ENCODE results near the gene LYPD8.

DNA sequence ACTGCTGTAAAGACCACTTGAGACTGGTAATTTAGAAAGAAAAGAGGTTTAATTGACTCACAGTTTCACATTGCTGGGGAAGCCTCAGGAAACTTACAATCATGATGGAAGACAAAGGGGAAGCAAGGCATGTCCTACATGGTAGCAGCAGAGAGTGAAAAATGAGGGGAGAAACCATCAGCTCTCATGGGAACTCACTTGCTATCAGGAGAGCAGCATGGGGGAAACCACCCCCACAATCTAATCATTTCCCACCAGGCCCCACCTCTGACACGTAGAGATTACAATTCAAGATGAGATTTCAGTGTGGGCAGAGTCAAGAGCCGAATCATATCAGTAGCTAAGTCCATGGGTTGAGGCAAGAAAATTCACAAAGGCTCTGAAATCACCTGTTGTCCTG lies 23.8 kb upstream of the LYPD8 start:
- TF ChIP-seq, protein P1, sequence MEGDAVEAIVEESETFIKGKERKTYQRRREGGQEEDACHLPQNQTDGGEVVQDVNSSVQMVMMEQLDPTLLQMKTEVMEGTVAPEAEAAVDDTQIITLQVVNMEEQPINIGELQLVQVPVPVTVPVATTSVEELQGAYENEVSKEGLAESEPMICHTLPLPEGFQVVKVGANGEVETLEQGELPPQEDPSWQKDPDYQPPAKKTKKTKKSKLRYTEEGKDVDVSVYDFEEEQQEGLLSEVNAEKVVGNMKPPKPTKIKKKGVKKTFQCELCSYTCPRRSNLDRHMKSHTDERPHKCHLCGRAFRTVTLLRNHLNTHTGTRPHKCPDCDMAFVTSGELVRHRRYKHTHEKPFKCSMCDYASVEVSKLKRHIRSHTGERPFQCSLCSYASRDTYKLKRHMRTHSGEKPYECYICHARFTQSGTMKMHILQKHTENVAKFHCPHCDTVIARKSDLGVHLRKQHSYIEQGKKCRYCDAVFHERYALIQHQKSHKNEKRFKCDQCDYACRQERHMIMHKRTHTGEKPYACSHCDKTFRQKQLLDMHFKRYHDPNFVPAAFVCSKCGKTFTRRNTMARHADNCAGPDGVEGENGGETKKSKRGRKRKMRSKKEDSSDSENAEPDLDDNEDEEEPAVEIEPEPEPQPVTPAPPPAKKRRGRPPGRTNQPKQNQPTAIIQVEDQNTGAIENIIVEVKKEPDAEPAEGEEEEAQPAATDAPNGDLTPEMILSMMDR (IDR thresholded peaks at IDR 0.05; ENCODE audit: low read depth, low read length) = no peak
- TF ChIP-seq EZH2phosphoT487 (IDR thresholded peaks at IDR 0.05; ENCODE audit: low read depth) = no peak
